Activated naive CD8-positive, alpha-beta T cell treated with anti-CD3 and anti-CD28 coated beads, Interleukin-2, amount 10 ng/mL, durations not matched to agents 7 days and 5 days (primary cell): Measurements from ENCODE around the gene C5. TPM values are rescaled to one million over a fixed set of nuclear protein-coding genes. Genes with fewer than 3 reads are reported as not detected.
A peak's percentile ranks its signal among the peaks of the same experiment; 100 is the strongest.

Experiments used
- ATAC-seq: fragments of 150-1000 bp; cut with Tn5 transposase; one replicate; pipeline ENCODE4 v1.10.0; 2021; ENCODE audit warnings: low read depth, moderate library complexity
- POLR2A ChIA-PET: fragments of 350-600 bp; sonication (Branson Sonifier 250); formaldehyde crosslinking; loops from one replicate; lab custom pipeline; 2021; ENCODE audit warnings: antibody characterized with exemption; lab: Charles Lee
- DNase-seq: peaks from one replicate; pipeline ENCODE4 v3.0.0; 2021
- H3K27ac Mint-ChIP-seq: one replicate; pipeline ENCODE4 v1.8.0; 2022; ENCODE audit warnings: mild to moderate bottlenecking, mixed read lengths
- H3K27me3 Mint-ChIP-seq: one replicate; pipeline ENCODE4 v1.8.0; 2022; ENCODE audit warnings: mild to moderate bottlenecking, moderate library complexity, mixed read lengths
- H3K36me3 Mint-ChIP-seq: one replicate; pipeline ENCODE4 v1.8.0; 2021; ENCODE audit warnings: mild to moderate bottlenecking, mixed read lengths
- H3K4me1 Mint-ChIP-seq: one replicate; pipeline ENCODE4 v1.8.0; 2021; ENCODE audit warnings: mixed read lengths
- H3K4me3 Mint-ChIP-seq: one replicate; pipeline ENCODE4 v1.8.0; 2022; ENCODE audit warnings: mild to moderate bottlenecking, moderate library complexity, mixed read lengths
- H3K9me3 Mint-ChIP-seq: one replicate; pipeline ENCODE4 v1.8.0; 2021; ENCODE audit warnings: mixed read lengths
- total RNA-seq, 2 experiments: library from RNA; stranded (reverse); gene quantifications; one replicate each; pipeline ENCODE4 v1.2.3, GENCODE V29; 2021

Gene C5
- total RNA-seq, 2 experiments from 2014 or later, result 2.8 to 3.5 TPM

GRCh38 chr9:120914396-120914795, 135.7 kb downstream of the C5 start:
- Mint-ChIP-seq H3K27ac (peak overlapping the region; percentile 25), H3K4me1 (peaks cover 61% of the 10 kb centered on the region), H3K4me3 (no peak overlapping the region), H3K9me3 (peaks cover 5% of the 10 kb centered on the region), H3K36me3 (peaks cover 65% of the 10 kb centered on the region), H3K27me3 (no peaks in the 10 kb centered on the region)
- no peak for ATAC-seq
- no peak for DNase-seq
- POLR2A ChIA-PET, result interaction anchor here (1.1 kb wide), 1 partner anchor 12 kb away, joined by 3 read pairs; no protein-coding TSS in a partner anchor

DNA sequence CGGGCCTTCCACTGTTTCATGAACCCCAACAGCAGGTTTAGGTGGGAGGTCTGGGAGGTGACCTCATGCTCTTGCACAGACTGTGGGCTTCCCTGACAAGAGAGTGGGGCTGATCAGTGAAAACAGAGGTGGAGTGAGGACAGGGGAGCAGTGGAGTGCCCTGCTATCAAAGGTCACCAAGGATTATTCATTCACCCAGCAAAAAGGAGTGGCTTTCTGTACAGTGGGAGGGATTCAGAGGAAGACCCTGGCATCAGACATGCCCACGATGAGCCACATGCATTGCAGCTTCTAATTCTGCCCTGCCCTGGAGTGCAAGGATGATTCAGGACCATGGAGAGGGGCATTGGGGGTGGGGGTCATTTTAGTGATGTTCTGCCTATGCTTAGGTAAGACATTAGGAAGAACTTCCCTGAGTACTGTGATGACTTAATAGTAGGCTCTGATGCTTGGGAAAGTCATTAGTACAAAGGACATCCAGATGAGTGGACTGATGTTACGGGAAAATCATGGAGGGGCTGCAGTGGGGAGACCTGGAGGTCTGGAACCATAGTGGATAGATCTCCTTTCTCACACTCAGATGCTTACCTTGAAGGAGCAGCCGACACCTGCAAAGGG, 136.3 kb downstream of the C5 start:
- POLR2A ChIA-PET, result interaction anchor here (1.1 to 1.2 kb wide), 2 partner anchors 10 to 11 kb away, joined by 3 read pairs; no protein-coding TSS in a partner anchor
- Mint-ChIP-seq H3K27ac (peak overlapping the region; percentile 70), H3K4me3 (no peak overlapping the region), H3K9me3 (peaks cover 5% of the 10 kb centered on the region), H3K4me1 (peaks cover 61% of the 10 kb centered on the region), H3K36me3 (peaks cover 68% of the 10 kb centered on the region), H3K27me3 (no peaks in the 10 kb centered on the region)
- no peak for ATAC-seq
- no peak for DNase-seq

GRCh38 chr9:120912958-120913646, 137.0 kb downstream of the C5 start:
- Mint-ChIP-seq H3K4me3 (no peak overlapping the region), H3K27me3 (no peaks in the 10 kb centered on the region), H3K4me1 (peaks cover 57% of the 10 kb centered on the region), H3K9me3 (peaks cover 5% of the 10 kb centered on the region), H3K27ac (peak overlapping the region; percentile 4), H3K36me3 (peaks cover 63% of the 10 kb centered on the region)
- POLR2A ChIA-PET, result interaction anchor here (0.6 to 1.2 kb wide), 5 partner anchors 9 to 203 kb away, joined by 3 to 6 read pairs (median 3); no protein-coding TSS in a partner anchor
- ATAC-seq, result no peak
- no peak for DNase-seq

DNA sequence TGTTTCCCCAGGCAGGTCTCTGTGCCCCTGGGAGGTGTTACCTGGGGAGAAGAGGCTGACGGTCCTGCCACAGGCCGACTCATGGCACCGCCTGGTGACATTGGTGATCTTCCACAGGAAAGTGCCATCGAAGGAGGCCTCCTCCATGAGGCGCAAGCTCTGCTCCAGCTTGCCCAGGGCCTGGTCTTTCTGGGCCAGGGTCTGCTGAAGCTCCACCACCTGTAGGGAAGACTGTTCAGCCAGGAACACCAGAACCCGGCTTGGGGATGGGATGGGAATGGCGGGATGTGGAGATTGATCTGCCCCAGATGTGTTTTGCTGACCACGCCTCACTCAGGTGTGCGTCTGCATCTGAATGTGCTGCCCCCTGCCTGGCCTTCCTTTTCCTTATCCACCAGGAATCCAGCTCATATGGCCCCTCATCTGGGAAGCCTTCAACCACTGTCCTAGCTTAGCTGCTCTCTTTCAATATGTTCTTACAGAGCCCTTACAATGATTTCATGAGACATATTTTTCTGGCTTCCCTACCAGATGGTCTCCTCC, 138.7 kb downstream of the C5 start:
- Mint-ChIP-seq H3K9me3 (no peaks in the 10 kb centered on the region), H3K36me3 (peaks cover 62% of the 10 kb centered on the region), H3K4me3 (no peak overlapping the region), H3K27ac (peak overlapping the region; percentile 78), H3K4me1 (peaks cover 56% of the 10 kb centered on the region), H3K27me3 (no peaks in the 10 kb centered on the region)
- ATAC-seq, result no peak
- POLR2A ChIA-PET, result interaction anchor here (0.7 to 3.6 kb wide), 7 partner anchors 8 to 42 kb away, joined by 4 to 20 read pairs (median 5); no protein-coding TSS in a partner anchor
- DNase-seq, result no peak

DNA sequence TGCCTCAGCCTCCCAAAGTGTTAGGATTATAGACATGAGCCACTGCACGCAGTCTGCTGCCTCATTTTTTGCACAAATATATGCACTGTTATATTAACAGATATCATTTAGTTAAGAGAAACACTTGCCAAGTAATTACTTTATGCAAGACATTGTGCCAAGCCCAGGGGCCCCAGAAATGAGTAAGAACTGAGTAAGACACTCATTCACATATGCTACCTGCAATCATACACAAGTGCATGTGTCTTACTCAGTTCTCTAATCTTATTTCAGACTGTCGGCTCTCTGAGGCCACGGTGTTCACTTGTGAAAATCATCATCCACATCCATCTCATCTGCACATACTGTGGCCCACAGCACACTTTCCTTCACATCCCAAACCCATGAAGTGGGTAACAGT, 139.4 kb downstream of the C5 start:
- Mint-ChIP-seq H3K4me1 (peaks cover 58% of the 10 kb centered on the region), H3K4me3 (no peak overlapping the region), H3K9me3 (no peaks in the 10 kb centered on the region), H3K27me3 (no peaks in the 10 kb centered on the region), H3K27ac (peak overlapping the region; percentile 82), H3K36me3 (peaks cover 63% of the 10 kb centered on the region)
- POLR2A ChIA-PET, result interaction anchor here (0.9 to 3.6 kb wide), 6 partner anchors 8 to 21 kb away, joined by 3 to 20 read pairs (median 6); no protein-coding TSS in a partner anchor
- DNase-seq (no peak), ATAC-seq (no peak)

- H3K9me3 Mint-ChIP-seq, result no peaks in the 10 kb centered on the region
- no peaks in the 10 kb centered on the region for H3K27me3 Mint-ChIP-seq
- DNase-seq (no peak), ATAC-seq (peak; percentile 32)
- POLR2A ChIA-PET, result interaction anchor here (0.8 to 3.6 kb wide), 4 partner anchors 10 to 22 kb away, joined by 3 to 20 read pairs (median 10); no protein-coding TSS in a partner anchor
- peaks cover 67% of the 10 kb centered on the region for H3K36me3 Mint-ChIP-seq
- peak overlapping the region; percentile 82 for H3K27ac Mint-ChIP-seq
- peaks cover 65% of the 10 kb centered on the region for H3K4me1 Mint-ChIP-seq
- peak overlapping the region; percentile 30 for H3K4me3 Mint-ChIP-seq
Observed at GRCh38 chr9:120909904-120910303, 140.2 kb downstream of the C5 start.

DNA sequence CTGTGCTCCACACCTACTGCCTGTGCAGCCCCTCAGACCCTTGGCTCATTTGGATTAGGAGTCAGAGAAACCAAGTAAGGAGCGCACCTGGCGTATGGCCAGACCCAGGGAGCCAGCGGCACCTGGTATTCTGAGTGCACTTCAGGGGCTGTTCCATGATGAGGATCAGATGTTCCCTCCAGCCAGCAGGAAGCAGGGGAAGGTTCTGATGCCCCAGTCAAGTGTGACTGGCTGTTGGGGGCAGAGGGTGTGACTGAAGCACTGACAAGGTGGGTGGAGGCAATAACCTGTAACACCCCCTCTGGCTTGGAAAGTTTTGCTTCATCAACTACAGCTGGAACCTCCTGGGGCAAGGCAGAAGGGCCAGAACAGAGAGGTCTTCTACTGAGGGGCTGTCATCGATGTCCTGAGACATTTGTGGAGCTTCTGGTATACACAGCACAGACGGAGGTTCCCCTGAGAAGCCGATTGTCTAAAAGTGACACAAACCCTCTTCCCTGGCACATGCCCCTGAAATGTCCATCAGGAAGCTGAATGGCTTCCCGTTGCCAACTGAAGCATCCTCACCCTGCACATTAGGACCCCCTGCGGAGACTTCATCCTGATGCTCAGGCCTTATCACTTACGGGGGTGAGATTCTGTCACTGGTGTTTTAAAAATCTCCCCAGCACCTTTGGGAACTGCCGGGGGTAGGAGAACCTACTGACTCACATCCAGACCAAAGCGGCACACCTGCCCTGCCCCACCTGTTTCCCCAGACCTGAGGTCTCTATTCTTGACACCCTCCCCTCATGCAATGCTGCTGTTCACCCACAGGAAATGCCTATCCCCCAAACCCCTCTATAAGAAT, 144.5 kb downstream of the C5 start:
- Mint-ChIP-seq H3K4me1 (peaks cover 76% of the 10 kb centered on the region), H3K9me3 (no peaks in the 10 kb centered on the region), H3K27ac (peak overlapping the region; percentile 93), H3K4me3 (peak overlapping the region; percentile 62), H3K27me3 (no peaks in the 10 kb centered on the region), H3K36me3 (peaks cover 54% of the 10 kb centered on the region)
- peak; percentile 56 for DNase-seq
- ATAC-seq, result peak; percentile 49
- POLR2A ChIA-PET, result interaction anchor here (0.5 to 5.9 kb wide), 12 partner anchors 10 to 60 kb away, joined by 3 to 94 read pairs (median 8); partner anchors contain the start of genes PHF19 and TRAF1

DNA sequence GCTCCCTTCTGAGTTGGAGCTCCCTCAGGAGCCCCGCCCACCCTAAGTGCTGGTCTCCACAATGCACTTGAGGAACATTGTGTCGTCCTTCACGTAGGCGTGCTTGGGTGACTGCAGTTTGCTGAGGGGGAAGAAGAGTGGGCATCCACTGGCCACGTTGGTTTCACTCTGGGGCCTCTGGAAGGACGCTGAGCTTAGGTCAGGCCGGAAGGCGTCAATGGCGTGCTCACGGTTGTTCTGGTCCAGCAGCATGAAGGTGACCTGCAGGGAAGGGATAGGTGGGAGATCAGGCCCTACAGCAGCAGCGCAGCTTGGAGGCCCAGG, 145.1 kb downstream of the C5 start:
- POLR2A ChIA-PET, result interaction anchor here (0.6 to 5.9 kb wide), 13 partner anchors 9 to 68 kb away, joined by 3 to 94 read pairs (median 7); partner anchors contain the start of genes PHF19 and TRAF1
- ATAC-seq, result no peak
- H3K27ac Mint-ChIP-seq, result peak overlapping the region; percentile 93
- peaks cover 53% of the 10 kb centered on the region for H3K36me3 Mint-ChIP-seq
- peak overlapping the region; percentile 62 for H3K4me3 Mint-ChIP-seq
- peaks cover 77% of the 10 kb centered on the region for H3K4me1 Mint-ChIP-seq
- H3K9me3 Mint-ChIP-seq, result no peaks in the 10 kb centered on the region
- H3K27me3 Mint-ChIP-seq, result no peaks in the 10 kb centered on the region
- no peak for DNase-seq

- POLR2A ChIA-PET, result interaction anchor here (0.6 to 5.9 kb wide), 16 partner anchors 9 to 111 kb away, joined by 3 to 94 read pairs (median 6); partner anchors contain the start of genes FBXW2, PHF19 and TRAF1
- ATAC-seq, result peak; percentile 57
- DNase-seq, result peak; percentile 62
- peak overlapping the region; percentile 93 for H3K27ac Mint-ChIP-seq
- H3K4me3 Mint-ChIP-seq, result peak overlapping the region; percentile 62
- peaks cover 77% of the 10 kb centered on the region for H3K4me1 Mint-ChIP-seq
- H3K36me3 Mint-ChIP-seq, result peaks cover 51% of the 10 kb centered on the region
- no peaks in the 10 kb centered on the region for H3K27me3 Mint-ChIP-seq
- no peaks in the 10 kb centered on the region for H3K9me3 Mint-ChIP-seq
Observed at GRCh38 chr9:120904061-120904977, 145.8 kb downstream of the C5 start.

GRCh38 chr9:120902569-120903535, 147.2 kb downstream of the C5 start:
- DNase-seq, result no peak

More at GRCh38 chr9:120902569-120903535, 147.2 kb downstream of the C5 start:
- Mint-ChIP-seq H3K9me3 (no peaks in the 10 kb centered on the region), H3K4me1 (peaks cover 82% of the 10 kb centered on the region), H3K4me3 (peak overlapping the region; percentile 40), H3K27ac (peak overlapping the region; percentile 93), H3K27me3 (no peaks in the 10 kb centered on the region), H3K36me3 (peaks cover 46% of the 10 kb centered on the region)
- POLR2A ChIA-PET, result interaction anchor here (1.0 to 5.9 kb wide), 9 partner anchors 8 to 110 kb away, joined by 3 to 94 read pairs (median 9); partner anchors contain the start of genes FBXW2, PHF19 and TRAF1
- ATAC-seq, result no peak
